Activated CD4-positive, alpha-beta memory T cell treated with anti-CD3 and anti-CD28 coated beads for 36 hours (primary cell): ENCODE data around the gene GDF2. TPM values are rescaled to one million over a fixed set of nuclear protein-coding genes. Genes with fewer than 3 reads are reported as not detected.

Experiments used
- CTCF ChIA-PET: fragments of 350-600 bp; sonication (Branson Sonifier 250); formaldehyde crosslinking; loops from one replicate; lab custom pipeline; 2021; ENCODE audit warnings: antibody characterized with exemption, inconsistent platforms; lab: Charles Lee
- POLR2A ChIA-PET: fragments of 350-600 bp; sonication (Branson Sonifier 250); formaldehyde crosslinking; loops from one replicate; lab custom pipeline; 2021; ENCODE audit warnings: antibody characterized with exemption; lab: Charles Lee
- DNase-seq: peaks from one replicate; pipeline ENCODE4 v3.0.0-alpha.2; 2020
- H3K27ac Mint-ChIP-seq: one replicate; pipeline ENCODE4 v1.8.0; 2021; ENCODE audit warnings: mixed read lengths
- H3K27me3 Mint-ChIP-seq: one replicate; pipeline ENCODE4 v1.8.0; 2021; ENCODE audit warnings: mixed read lengths
- H3K36me3 Mint-ChIP-seq: one replicate; pipeline ENCODE4 v1.8.0; 2021; ENCODE audit warnings: mixed read lengths
- H3K4me1 Mint-ChIP-seq: one replicate; pipeline ENCODE4 v1.8.0; 2021; ENCODE audit warnings: low read depth, mixed read lengths
- H3K4me3 Mint-ChIP-seq: one replicate; pipeline ENCODE4 v1.8.0; 2021; ENCODE audit warnings: mild to moderate bottlenecking, mixed read lengths
- H3K9me3 Mint-ChIP-seq: one replicate; pipeline ENCODE4 v1.8.0; 2021; ENCODE audit warnings: mixed read lengths
- intact Hi-C: fragments of 100-400 bp; cut with micrococcal nuclease; formaldehyde crosslinking; loops from one replicate; pipeline ENCODE4 v1.15.1; 2023
- total RNA-seq, 2 experiments: library from RNA; stranded (reverse); gene quantifications; one replicate each; pipeline ENCODE4 v1.2.3, GENCODE V29; 2021

The GDF2 gene
- total RNA-seq, 2 experiments from 2014 or later, result not detected

DNA sequence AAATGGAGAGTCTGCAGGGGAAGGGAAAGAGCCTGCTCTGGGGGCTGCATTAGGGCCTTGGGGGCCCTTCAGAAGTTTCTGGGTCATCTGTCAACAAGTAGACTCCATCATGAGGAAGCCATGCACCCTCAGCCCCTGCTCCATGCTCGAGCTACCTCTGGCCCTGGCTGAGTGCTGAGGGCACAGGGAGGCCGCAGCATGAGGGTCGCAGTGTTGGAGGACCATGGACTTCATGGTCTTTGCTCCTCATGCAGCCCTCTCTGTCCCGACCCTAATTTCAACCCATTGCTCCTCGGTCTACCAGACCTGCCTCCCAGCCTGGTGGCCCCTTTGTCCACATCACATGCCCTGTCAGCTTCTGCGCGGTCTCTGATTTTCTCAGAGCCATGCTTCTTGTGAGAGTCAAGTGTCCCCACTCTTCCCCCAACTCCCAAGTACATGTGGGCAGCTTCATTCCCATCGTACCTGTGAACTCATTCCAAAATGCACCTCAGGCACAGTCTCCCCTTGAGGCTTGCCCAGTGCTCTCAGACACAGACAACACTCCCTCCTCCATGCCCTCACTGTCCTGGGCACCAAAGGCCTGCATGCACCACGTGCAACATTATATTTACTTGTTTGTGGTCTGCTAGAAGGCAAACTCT is 47.1 kb downstream of the GDF2 start:
- H3K27ac Mint-ChIP-seq, result no peak overlapping the region
- CTCF ChIA-PET, result interaction anchor here (2.7 kb wide), 1 partner anchor 29 kb away, joined by 11 read pairs; no protein-coding TSS in a partner anchor
- peaks cover 5% of the 10 kb centered on the region for H3K4me1 Mint-ChIP-seq
- intact Hi-C loops, result no loop called here
- H3K27me3 Mint-ChIP-seq, result peaks cover 2% of the 10 kb centered on the region
- H3K36me3 Mint-ChIP-seq, result no peaks in the 10 kb centered on the region
- DNase-seq, result no peak
- no peak overlapping the region for H3K4me3 Mint-ChIP-seq
- H3K9me3 Mint-ChIP-seq, result no peaks in the 10 kb centered on the region
- POLR2A ChIA-PET, result no interaction called here

DNA sequence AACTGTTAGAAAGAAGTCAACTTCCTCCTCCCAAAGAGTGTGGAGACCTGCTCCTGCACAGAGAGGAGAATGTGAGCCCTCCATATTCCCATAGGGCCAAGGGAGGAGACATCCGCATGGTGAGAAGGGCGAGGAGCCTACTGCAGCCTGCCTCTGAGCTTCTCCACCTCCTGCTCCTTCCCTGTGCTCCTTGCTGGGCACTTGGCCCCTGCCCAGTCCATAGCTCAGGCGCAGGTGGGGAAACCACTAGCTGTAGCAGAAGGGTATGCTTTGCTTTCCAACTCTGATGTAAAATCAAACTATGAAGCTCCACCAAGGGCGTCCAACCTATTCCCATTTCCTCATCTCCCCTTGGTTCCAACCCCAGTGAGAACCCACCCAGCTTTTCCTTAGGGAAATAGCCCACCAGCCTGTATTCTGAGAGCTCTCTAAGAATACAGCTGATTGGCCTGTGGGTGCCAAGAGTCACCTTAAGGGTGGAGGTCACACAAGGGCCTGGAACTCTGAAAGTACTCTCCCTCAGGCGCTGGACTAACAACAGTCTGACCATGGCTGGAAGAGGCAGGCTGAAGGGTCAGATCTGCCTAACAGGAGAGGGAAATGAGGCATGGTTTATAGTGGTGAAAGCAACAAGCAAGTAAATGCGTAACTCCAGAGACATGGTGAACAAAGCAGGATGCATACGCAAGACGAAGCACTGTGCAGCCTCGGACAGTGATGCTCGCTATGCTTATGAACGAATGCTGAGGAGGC is 47.9 kb downstream of the GDF2 start:
- no peak overlapping the region for H3K27ac Mint-ChIP-seq
- peaks cover 5% of the 10 kb centered on the region for H3K4me1 Mint-ChIP-seq
- H3K4me3 Mint-ChIP-seq, result no peak overlapping the region
- H3K27me3 Mint-ChIP-seq, result peaks cover 2% of the 10 kb centered on the region
- intact Hi-C loops, result no loop called here
- DNase-seq, result peak; percentile 4
- ChIA-PET CTCF (interaction anchor here (2.7 kb wide), 1 partner anchor 30 kb away, joined by 11 read pairs; no protein-coding TSS in a partner anchor), POLR2A (no interaction called here)
- H3K36me3 Mint-ChIP-seq, result no peaks in the 10 kb centered on the region
- no peaks in the 10 kb centered on the region for H3K9me3 Mint-ChIP-seq

- CTCF ChIA-PET, result interaction anchor here (2.7 kb wide), 1 partner anchor 31 kb away, joined by 11 read pairs; no protein-coding TSS in a partner anchor
- DNase-seq, result peak; percentile 1
- POLR2A ChIA-PET, result no interaction called here
- Mint-ChIP-seq H3K9me3 (no peaks in the 10 kb centered on the region), H3K27me3 (peaks cover 6% of the 10 kb centered on the region), H3K27ac (no peak overlapping the region), H3K4me3 (no peak overlapping the region), H3K4me1 (peaks cover 5% of the 10 kb centered on the region), H3K36me3 (no peaks in the 10 kb centered on the region)
- intact Hi-C loops, result no loop called here
Observed at GRCh38 chr10:47370878-47371277, 48.6 kb downstream of the GDF2 start.

DNA sequence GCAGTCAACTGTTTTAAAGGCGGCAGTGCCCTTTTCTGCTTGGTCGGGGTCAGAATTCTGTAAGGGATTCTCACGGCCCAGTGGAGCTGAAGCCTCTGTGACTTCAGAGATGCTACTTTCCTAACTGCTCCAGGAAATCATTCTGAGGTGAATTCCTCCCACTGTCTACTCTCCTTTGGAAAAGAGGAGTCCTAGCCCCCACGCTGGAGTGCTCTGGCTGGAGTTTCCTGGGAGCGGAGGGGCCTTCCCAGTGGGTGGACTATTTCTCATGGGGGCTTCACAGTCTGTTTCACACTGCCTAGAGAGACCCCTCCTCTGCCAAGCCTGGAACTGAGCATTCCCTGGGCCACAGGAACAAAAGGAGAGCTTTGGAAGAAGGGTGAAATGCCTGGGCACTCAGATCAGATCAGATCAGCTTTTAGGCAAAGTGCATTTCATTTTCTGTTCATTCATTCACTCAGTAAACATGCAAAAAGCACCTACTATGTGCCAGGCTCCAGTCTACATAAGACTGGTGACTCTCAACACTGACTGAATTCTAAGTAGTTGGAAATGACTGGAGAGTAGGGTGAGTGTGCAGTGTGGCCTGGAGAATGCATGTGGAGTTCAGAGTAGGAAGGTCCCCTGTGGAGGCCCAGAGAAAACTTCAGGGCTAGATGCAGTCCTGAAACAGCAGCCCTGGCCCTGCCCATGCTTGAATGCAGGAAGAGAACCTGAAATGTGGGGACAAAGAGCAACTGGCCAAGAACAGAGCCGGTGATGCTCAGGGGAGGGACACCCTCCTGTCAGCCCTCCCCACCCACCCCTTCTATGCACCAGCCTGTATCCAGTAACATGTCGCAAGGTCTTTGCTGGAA is 49.6 kb downstream of the GDF2 start:
- peaks cover 5% of the 10 kb centered on the region for H3K4me1 Mint-ChIP-seq
- H3K4me3 Mint-ChIP-seq, result no peak overlapping the region
- no peaks in the 10 kb centered on the region for H3K9me3 Mint-ChIP-seq
- intact Hi-C loops, result no loop called here
- no peak overlapping the region for H3K27ac Mint-ChIP-seq
- ChIA-PET CTCF (interaction anchor here (2.7 kb wide), 1 partner anchor 32 kb away, joined by 11 read pairs; no protein-coding TSS in a partner anchor), POLR2A (no interaction called here)
- no peaks in the 10 kb centered on the region for H3K36me3 Mint-ChIP-seq
- DNase-seq, result peak; percentile 6
- H3K27me3 Mint-ChIP-seq, result peaks cover 12% of the 10 kb centered on the region

DNA sequence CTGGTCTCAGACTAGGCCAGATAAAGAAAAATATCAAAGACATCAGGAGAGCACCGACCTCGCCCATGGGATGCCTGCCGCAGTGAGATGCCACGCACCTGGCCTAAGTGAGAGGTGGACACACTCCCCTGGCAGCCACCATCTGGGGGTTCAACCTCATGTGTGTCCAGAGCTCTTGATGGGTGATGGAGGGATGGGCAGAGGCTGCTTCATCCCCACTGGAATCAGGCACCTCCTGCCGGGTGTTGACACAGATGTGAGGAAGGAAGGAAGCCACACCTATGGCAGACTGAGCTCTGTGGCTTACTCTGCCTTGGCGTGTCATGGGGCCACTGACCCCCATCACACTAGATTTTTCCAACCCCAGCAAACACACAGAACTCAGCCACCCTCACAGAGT is 50.5 kb downstream of the GDF2 start:
- Mint-ChIP-seq H3K4me1 (peaks cover 9% of the 10 kb centered on the region), H3K27ac (no peak overlapping the region), H3K4me3 (no peak overlapping the region), H3K27me3 (peaks cover 19% of the 10 kb centered on the region), H3K36me3 (no peaks in the 10 kb centered on the region), H3K9me3 (no peaks in the 10 kb centered on the region)
- intact Hi-C loops, result no loop called here
- DNase-seq, result peak; percentile 4
- ChIA-PET POLR2A (no interaction called here), CTCF (no interaction called here)

- Mint-ChIP-seq H3K4me3 (no peak overlapping the region), H3K9me3 (no peaks in the 10 kb centered on the region), H3K27me3 (peaks cover 22% of the 10 kb centered on the region), H3K36me3 (no peaks in the 10 kb centered on the region), H3K27ac (no peak overlapping the region), H3K4me1 (peaks cover 9% of the 10 kb centered on the region)
- DNase-seq, result peak; percentile 5
- CTCF ChIA-PET, result interaction anchor here (1.1 to 1.2 kb wide), 3 partner anchors 11 to 34 kb away, joined by 3 to 4 read pairs (median 3); no protein-coding TSS in a partner anchor
- POLR2A ChIA-PET, result no interaction called here
- intact Hi-C loops, result no loop called here
Observed at GRCh38 chr10:47374611-47375536, 52.6 kb downstream of the GDF2 start.

DNA sequence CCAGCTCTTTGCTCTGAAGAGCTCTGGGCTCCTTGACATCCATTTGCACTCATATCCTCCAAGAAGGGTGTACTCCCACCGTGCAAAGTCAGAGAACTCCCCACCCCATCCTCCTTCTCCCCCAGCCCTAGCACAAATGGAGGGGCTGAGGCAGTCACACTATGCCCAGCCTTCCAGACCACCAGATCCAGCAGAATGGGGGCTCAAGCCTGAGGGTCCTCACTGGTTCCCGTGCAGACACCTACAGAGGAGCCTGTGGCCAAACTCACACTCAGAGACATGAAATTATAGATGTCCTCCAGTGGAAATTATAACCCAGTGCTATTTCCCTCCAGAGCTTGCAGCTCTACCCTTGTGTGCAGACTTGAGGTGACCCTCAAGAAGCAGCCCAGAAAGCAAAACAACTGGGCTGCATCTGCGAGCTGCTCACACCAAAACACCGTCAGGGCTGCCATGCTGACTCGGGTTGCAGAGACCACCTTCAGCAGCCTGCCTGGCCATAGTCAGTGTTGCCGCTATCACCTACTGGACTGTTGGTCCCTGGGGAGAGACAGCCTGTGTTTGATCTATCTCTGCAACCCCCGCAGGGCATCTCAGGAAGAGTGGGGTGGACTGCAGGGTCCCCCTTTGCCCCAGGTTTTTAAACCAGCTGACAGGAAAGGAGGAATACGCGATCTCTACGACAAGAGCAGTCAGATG is 54.4 kb downstream of the GDF2 start:
- H3K27me3 Mint-ChIP-seq, result peaks cover 27% of the 10 kb centered on the region
- CTCF ChIA-PET, result interaction anchor here (0.8 to 1.6 kb wide), 2 partner anchors 15 to 36 kb away, joined by 4 read pairs; no protein-coding TSS in a partner anchor
- peaks cover 9% of the 10 kb centered on the region for H3K4me1 Mint-ChIP-seq
- no peaks in the 10 kb centered on the region for H3K9me3 Mint-ChIP-seq
- no peaks in the 10 kb centered on the region for H3K36me3 Mint-ChIP-seq
- intact Hi-C loops, result no loop called here
- POLR2A ChIA-PET, result no interaction called here
- H3K27ac Mint-ChIP-seq, result no peak overlapping the region
- no peak overlapping the region for H3K4me3 Mint-ChIP-seq
- peak; percentile 2 for DNase-seq

Other genes starting within 250 kb of the GDF2 start
- under 1 TPM; 0.50 to 0.56 TPM for gene GDF10, start 22.3 kb upstream of the GDF2 start, total RNA-seq
- gene RBP3, start 25.9 kb downstream of the GDF2 start, total RNA-seq, result not detected
- gene ZNF488, start 61.8 kb downstream of the GDF2 start, total RNA-seq, result under 1 TPM; 0.27 to 0.38 TPM
- not detected for gene ANXA8, start 161.7 kb downstream of the GDF2 start, total RNA-seq
- gene FAM25G, start 169.2 kb downstream of the GDF2 start, total RNA-seq, result not detected
- 1 to 10 TPM; 6.6 to 7.2 TPM for gene AGAP9, start 201.2 kb downstream of the GDF2 start, total RNA-seq